Measurements from ENCODE around the gene FAM107A.
"Not testable (repeated sequence)": the region's sequence is repeated elsewhere in the genome, so short reads cannot be mapped to it uniquely, and the experiment has no call there.

Gene FAM107A

DNA sequence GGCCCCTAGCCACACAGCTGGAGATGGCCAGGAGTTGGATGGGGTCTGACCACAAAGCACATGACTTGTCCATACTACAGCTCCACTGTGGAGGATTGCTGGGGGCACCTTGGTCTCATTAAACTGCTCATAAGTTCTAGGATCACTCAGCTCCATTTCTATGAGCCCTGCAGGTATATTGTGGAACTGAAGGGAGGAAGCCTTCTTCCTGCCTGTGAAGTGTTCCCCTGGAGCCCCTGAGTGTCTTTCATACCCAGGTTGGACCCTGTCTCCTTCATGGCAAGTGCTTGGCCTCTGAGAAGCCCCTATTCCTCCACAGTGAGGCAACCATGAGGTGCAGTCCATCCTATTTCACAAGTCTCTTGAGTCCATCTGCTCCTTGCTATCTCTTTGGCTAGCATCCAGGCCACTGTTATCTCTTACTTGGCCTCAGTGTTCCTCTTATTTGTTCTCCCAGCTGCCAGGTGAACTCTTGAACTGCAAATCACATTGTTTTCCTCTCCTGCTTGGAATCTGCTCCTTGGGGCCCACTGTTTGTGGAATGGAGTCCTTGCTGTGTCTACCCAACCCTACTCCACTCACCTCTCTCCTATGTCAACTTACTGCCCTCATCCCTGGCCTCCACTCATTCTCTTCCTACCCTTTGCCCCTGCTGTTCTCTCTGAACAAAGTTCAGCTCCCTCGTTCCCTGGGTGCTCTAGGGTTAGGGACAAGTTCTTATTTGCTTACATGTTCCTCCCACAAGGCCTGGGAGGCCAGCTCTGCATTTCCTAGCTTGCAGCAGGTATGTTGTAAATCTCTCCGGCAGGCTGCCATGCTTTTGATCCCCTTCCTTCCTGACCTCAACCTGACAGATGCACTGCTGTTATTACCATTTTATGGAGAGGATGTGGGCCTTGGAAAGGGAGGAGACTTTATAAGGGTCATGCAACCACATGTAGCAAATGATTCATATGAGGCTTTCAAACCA lies 41.4 kb downstream of the FAM107A start:
- DNase-seq = no peak

DNA sequence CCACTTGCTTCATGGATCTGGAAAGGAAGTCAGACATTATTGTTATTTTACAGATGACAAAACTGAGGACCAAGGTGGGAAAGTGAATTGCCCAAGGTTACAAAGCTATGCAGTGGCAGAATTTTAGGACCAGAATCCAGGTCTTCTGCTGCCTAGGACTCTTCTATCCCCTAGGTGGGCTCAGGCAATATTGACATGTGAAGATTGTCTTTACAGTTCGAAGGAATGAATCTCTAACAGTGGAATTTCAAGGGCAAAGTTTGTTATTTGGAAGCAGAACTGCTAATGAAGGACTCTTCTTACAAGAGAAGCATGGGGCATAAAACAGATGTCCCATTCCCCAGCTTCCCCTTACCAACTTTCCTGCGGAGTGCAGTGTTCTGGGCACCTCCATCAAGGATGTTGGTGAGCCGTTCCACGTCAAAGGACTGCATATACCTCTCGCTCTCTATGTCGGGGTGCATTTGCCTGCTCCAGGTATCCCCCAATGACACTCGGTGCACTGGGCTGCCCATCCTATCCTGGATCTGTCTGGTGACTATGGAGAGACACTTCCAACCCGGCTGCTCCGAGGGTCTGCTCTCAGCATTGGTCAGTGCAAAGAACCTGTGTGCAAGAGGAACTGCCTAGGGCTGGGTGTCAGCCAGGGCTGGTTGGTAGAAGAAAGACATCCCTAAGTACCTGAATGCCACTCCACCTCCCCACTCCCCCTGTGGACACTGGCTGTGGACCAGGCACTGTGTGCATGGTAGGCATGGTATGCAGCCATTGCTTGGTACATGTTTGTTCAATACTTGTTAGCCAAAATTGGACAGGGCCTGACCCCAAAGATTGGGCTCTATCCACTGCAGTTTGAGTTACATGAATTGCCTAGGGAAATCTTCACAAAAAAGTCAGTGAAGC lies 42.3 kb downstream of the FAM107A start:
- no peak for DNase-seq

DNA sequence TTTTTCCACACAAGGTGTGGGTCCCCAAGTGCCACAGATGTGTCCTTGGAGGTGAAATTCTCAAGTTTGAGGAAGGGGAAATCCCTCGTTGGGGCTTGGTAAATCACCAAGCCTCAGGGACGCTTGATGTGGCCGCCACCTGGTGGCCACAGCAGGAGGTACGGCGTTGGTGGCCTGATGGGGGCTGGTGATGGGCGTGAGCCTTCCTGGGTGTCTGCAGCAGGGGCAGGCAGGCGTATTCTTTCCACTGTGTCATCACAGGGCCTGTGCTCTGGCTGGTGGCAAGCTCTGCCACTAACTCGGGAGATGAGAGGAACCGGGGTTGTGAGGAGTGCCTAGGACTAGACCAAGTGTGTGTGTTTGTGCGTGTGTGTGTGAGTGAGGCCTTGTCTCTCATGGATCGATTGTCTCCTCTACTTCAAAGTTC lies 44.4 kb downstream of the FAM107A start:
- peak; percentile 84 to 86 for DNase-seq

DNA sequence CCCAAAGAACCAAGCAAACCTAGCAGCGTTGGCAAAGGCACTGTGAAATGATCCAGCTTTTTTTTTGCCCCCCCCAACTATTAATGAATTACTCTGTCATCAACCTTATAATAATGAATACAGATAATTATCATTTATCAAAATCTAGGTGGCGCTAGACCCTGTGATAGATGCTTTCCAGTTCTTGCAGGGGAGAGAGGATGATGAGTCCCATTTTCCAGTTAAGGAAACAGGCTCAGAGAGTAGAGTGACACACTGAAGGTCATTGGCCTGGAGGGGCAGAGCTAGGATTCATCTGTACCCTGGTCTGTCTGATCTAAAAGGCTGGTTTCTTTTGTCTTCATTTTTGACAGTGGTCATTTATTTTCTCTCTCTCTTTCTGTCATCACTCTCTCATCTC lies 45.2 kb downstream of the FAM107A start:
- DNase-seq = no peak

DNA sequence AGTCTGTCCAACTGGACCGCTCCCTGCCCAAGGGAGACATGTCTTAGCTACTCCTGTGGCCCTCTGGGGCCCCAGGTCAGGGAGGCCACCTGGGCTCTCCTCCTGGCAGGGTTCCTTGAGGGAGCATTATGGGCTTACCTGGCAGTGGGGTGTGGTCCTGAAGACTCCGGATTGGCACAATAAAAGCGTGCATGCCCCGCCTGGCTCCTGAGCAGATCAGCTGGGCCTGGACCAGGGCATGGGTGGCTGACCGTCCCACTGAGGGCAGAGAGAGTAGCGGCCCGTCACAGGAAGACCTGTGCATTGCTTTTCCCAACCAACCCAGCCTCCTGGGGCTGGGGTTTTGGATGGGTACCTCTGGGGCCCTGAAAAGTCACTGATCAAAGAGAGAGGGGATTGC lies 45.6 kb downstream of the FAM107A start:
- DNase-seq = no peak

DNA sequence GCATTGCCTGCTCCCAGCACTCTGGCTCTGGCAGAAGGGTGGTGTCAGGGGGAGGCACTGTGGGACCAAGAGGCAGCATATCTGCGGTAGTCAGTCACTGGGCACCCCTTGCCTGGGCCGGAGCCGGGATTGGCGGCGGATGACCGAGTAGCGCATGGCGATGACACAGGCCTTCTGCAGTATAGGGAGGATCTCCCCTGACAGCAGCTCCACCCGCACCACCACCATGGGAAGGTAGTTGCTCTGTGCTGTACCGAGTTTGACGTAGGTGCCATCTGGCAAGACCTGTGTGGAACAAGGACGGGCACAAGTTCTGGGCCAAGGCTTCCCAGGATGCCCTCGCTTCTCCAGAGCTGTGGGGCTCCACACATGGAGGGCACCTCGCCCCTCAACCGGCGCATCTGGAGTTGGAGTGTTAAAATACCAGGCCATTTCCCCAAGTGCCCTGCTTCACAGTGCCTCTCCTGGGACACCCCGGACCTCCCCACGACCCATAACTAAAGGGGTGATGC lies 46.8 kb downstream of the FAM107A start:
- no peak for DNase-seq

DNA sequence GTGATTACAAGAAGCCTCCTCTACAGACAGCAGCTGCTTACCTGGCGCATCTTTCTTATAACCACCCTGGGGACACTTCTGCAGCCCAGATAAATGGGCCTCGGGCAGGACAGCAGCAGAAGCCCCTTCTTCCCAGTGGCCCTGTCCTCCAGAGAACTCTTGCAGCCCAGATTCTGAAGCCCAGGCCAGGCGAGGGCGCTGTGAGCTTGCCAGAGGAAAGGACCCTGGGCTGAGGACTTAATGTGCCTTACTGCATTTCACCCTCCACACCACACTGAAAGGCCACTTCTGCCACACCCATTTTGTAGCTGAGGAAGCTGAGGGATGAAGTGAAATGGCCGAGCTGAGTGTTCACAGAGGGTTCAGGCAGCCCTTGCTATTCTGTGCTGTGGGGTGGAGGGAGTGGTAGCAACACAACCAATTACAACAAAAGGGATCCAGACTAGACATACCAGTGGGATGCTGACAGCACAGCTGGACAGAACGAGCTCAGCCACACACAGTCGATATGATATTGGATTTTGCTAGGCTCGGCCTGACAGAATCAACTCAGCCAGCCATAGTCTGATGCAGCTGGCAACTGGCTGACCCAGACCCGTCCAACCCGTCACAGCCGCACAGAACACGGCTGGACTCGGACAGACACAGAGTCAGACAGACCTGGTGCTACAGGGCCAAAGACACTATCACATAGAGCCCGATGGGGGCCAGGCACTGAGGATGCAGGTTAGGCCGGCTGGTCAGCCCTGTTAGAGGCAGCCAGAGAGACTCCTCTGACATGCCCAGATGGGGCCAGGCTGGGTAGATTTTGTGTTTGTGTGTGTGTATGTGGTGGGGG lies 47.5 kb downstream of the FAM107A start:
- DNase-seq = no peak

DNA sequence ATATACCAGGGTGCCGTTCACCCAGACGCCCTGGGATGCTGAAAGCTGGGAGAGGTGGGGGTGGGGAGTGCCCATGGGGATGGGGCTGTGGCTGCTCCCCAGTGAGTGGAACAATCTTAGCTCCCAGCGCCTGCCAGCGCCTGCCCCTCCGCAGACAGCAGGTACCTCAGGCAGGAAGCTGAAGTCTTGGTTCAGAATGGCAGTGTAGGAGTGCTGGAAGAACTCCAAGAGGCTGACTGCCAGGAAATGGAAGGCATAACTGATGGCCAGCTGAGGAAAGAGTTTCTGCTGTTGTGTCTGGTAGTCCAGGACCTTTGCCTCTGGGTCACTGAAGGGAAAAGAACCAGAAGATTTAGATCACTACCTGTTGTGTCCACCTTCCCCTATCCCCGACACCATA lies 48.6 kb downstream of the FAM107A start:
- DNase-seq = peak; percentile 10 to 32

DNA sequence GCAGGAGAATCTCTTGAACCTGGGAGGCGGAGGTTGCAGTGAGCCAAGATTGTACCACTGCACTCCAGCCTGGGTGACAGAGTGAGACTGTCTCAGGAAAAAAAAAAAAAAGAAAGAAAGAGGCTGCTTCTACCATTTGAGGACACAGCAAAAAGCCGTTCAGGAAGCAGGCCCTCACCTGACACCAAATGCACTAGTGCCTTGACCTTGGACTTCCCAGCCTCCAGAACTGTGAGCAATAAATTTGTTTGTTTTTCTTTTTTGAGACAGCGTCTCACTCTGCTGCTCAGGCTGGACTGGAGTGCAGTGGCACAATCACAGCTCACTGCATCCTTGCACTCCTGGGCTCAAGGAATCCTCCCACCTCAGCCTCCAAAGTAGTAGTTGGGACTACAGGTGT lies 49.8 kb downstream of the FAM107A start:
- DNase-seq = not testable (repeated sequence)

DNA sequence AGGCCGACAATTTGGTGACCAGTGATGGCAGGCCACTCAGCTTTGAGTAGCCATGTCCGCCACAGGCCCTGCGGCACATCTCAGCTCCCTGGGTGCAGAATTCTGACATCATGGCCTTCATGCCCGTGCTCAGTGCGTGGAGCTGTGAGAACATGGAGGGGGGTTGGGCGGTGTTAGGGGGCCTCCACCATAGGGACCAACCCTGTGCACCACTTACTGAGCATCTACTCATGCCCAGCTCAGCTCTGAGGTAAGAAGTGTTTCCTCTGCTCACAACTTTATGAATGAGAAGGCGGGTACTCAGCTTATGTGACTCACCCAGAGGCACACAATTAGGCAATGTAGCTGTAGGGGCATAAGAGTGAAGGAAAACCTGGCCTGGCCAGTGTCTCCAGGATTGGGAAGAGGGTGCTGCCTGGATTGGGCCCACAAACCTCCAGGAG lies 50.7 kb downstream of the FAM107A start:
- DNase-seq = peak; percentile 90 to 92

DNA sequence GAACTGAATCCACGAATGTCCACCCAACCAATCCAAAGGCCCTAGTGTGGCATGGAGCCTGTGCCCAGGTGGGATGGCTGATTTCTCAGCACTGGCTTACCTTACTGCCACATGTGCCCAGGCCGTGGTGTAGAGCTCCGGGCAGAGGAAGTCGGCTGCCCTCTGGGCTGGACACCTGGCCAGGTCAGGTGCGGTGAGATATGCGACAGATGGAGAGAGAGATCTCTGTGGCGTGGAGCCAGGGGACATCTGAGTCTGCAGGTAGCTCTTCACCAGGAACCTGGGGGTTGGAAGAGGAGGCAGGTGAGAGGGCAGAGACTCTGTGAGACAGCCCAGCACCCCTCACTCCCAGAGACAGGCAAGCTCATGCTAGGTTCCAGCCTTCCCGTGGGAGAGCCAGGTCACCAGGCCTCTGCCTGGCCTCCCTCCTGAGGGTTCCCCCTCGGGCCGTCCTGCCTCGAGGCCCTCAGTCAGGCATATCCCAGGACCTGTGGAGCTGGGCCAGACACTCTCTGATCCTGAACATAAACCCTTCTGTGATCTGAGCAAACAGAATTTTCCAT lies 52.8 kb downstream of the FAM107A start:
- no peak for DNase-seq

DNA sequence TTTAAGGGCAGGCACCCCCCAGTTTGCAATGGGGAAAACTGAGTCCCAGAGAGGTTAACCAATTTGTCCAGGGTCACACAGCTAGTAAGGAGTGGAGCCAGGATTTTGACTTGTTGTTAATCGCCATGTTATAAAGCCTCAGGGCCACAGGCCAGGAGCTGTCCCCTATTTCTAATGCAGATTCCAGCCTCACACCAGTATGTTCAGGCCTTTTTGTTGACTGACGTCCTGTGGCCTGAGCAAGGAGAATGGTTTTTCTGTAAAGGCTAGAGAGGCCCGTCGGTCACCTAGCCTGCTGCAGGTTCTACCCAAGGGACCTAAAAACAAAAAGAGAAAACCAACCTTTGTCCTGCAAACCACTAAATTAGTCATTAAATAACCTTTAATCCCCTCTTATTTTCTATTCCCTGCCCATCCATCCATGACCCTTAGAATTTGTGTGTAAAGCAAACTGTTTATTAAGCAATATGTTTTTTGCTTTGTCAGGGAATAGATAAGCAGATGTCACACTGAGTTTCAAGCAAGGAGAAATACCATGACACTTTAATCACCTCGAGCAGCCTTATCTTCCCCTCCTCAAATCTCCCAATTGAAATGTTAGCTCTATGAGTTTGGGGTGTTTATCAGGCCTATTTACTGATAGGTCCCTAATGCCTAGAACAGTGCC lies 54.3 kb downstream of the FAM107A start:
- DNase-seq = no peak

DNA sequence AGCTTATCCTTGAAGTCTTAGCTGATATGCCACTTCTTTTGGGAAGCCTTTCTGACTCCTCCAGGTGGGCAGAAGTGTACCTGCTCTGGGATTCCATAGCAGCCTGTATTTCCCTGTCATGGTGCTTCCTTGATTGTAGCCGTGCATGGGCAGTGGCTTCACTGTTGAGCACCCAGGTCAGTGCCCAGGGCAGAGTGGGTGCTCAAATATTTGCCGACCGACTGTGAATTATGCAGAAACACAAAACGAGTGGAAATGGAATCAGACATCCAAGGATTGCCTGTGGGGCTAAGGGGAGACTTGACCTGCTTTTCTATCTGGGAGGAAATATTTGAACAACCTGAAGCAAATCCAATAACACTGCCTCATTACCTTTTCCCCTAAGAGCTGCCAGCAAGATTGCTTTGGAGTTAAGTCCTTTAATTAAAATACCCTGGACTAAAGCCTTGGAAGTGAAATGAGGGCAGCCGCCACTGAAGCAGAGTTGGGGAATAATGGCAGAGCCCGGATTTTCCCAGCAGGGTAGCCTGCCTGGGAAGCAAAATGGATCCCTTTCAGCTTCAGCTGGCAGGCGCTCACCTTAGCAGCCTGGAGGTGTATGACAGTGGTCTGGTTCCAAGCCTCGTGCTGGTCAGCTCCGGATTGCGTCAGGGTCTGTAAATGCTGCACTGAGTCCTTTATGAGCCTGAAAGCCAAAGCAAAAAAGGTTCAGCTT lies 55.1 kb downstream of the FAM107A start:
- no peak for DNase-seq

DNA sequence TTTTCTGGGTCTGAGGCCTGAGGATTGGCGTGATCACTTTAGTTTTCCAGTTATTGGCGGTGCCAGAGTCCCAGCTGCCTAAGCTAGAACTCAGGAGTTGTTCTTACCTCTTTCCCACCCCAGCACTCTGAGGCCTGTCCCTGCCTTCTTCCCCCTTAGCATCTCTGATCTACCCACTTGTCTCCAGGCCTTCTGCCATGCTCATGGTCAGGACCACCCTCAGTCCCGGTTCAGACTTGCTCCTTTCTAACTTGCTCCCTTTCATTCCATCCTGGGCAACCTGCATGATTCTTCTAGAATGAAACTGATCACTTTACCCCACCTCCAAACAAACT lies 55.9 kb downstream of the FAM107A start:
- DNase-seq = no peak

DNA sequence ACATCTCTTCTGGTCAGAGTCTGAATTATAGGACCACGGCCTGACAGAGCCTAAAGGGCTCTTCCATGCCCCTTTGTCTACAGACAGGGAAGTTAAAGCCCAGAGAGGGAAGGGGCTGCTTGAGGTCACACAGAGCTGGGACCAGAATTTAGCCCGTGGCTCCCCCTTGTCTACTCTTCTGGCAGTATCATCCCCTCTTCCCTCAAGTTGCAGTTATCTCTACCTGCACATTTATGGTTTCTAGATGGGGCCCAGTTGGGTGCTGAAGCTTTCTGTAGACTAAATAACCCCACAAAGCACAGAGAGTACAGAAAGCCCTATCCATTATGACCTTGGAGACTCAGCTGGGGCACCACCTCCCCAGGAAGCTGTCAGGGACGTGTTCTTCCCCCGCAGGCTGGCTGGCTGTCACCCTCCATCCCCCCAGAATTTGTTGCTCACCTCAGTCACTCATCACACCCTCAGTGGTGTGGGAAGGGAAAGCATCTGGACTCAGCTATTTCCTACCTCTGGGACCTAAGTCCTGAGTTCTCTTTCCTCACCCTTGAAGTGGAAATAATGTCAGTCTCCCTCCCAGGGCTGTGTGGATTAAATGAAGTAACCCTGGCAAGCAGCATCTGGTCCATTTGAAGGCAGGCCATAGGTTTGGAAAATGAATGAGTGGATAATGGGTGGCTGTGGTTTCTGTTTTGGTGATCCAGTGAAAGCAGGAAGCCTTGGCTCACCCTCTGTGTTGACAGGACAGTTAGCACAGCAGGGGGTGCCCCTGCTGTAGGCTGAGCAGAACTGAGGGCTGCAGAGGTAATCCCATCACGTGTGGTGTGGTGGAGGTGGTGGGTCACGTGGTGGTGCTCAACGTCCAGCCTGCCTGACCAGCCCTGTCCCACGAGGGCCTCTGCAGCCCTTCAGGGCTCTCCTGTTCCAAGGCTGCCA lies 56.5 kb downstream of the FAM107A start:
- peak in 1 of 2 donors; percentile 21 for DNase-seq

DNA sequence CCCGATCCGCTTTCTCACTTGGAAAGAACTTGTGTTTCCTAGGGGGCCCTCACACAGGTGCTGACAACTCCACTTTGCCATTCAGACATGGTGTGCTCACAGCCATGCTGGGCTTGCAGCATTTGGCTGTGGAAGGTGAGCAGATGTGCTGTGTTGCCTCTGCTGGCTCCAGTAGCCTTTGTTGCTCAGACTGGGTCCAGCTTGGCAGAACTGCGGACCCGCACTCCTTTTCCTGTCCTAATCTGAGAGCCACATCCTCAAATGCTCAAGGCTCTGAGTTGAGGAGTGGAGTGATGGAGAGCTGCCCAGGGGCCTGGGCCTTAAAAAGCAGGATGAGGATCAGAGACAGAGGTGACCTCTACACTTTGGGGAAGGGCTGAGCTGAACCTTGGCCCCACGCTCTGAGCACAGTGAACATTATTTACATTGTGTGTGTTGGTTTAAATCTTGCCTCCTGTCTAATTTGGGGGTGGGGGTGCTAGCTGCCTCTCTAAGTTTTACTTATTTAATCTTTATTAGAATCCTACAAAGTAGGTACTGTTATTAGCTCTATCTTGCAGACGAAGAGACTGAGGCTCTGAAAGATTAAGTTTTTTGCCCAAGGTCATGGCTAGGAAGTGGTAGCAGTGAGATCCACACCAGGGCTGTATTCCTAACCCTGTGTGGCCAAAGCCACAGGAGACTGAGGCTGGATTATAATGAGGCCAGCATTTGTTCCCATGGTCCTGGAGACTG lies 57.4 kb downstream of the FAM107A start:
- DNase-seq = no peak

DNA sequence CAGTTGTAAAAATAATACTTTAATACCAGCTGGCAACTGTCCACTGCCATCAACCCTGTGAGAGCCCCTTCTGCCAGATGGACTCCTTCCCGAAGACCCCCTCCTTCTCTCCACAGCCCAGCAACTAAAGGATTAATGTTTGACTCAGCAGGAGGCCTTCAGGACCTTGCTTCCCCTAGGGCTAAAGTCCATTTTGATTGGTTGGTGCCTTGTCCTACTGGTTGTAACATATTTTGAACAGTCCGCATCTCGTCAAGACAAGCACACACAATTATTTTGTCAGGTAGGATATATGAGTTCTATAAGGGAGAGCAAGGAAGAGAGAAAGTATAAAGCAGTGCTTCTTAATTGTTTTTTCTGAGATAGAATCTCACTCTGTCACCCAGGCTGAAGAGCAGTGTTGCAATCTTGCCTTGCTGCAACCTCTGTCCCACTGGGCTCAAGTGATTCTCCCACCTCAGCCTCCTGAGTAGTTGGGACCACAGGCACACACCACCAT lies 58.9 kb downstream of the FAM107A start:
- DNase-seq = no peak

DNA sequence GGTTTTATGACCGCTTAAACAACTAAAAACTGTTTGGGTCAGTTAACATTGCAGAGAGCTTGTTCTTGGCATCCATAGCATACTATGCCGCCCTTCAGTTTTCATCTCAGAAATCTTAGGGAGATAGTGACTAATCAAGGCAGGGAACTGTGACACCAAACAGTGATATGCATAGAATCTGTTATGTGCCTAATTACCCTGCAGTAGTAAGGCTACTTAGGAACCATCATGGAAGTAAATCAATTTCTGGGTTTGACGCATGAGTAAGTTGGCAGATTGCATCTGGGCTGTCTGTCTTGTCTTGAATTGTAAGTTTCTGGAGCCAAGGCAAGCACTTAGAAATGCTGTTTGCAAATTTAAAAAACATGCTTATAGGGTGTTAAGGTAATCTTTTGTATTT lies 62.8 kb downstream of the FAM107A start:
- no peak for DNase-seq

Measured in inflammatory macrophage (primary cell).